ENCODE data around the gene ZBTB14.

ZBTB14 gene, protein sequence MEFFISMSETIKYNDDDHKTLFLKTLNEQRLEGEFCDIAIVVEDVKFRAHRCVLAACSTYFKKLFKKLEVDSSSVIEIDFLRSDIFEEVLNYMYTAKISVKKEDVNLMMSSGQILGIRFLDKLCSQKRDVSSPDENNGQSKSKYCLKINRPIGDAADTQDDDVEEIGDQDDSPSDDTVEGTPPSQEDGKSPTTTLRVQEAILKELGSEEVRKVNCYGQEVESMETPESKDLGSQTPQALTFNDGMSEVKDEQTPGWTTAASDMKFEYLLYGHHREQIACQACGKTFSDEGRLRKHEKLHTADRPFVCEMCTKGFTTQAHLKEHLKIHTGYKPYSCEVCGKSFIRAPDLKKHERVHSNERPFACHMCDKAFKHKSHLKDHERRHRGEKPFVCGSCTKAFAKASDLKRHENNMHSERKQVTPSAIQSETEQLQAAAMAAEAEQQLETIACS

DNA sequence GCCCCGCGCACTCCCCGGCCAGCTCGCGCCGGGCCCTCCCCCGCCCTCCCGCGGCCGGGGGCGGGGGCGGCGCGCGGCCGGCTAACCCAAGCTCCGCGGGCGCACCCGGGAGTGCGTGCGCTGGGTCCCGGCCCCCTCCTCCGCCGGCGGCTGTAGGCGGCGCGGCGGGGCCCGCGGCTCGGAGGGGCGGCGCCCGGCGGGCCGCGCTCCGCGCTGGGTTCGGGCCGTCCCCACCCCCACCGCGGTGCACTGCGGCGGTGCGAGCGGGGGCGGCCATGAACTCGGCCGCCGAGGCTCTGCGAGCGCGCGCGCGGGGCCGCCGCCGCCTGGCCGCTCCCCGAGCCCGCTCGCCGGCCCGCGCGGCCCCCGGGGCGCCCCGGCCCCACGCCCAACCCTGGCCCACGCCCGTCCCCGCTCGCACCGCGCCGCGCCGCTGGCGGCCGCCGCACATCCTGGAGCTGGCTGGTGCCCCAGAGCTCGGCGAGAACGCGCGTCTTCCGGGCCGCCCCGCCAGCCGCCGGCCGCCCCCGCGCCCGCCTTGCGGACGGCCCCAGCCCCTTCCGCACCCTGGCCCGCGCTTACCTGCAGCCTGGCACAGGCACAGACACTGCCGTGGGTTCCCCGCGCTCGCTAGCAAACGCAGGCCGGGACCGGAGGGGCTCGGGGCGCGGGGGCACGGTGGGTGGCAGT, at the start of gene ZBTB14:
Gene ZBTB14 (minus strand): TSS at position 496 of the 690 bp plus-strand sequence. CDS start 2,480 bp downstream, outside the sequence.
- DNase-seq, result peak; percentile 22

- no peak for DNase-seq
Measured at GRCh38 chr18:5339202-5339834, 43.8 kb upstream of the ZBTB14 start.

DNA sequence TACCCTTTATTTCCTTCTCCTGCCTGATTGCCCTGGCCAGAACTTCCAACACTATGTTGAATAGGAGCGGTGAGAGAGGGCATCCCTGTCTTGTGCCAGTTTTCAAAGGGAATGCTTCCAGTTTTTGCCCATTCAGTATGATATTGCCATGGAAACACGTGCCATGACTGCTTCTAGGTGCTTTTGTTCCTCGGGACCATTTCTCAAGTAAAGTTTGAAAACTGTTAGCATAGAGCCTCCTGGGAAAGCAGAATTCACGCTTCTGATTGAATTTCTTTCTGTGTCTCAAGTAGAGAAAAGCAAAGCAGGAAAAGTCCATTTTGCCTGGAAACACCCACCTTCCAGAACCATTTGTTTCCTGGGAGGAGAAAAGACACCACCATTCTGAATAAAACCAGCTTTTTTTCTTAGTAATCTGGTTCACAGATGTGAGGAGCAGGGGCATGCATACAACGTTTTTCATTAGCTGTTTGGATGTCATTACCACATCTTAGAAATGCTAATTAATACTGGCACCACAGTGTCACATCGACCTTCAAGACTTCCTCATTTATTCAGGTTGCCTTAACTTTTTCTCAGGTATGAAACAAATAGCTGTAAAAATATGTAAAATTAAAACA, 39.0 kb upstream of the ZBTB14 start:
- no peak for DNase-seq

DNA sequence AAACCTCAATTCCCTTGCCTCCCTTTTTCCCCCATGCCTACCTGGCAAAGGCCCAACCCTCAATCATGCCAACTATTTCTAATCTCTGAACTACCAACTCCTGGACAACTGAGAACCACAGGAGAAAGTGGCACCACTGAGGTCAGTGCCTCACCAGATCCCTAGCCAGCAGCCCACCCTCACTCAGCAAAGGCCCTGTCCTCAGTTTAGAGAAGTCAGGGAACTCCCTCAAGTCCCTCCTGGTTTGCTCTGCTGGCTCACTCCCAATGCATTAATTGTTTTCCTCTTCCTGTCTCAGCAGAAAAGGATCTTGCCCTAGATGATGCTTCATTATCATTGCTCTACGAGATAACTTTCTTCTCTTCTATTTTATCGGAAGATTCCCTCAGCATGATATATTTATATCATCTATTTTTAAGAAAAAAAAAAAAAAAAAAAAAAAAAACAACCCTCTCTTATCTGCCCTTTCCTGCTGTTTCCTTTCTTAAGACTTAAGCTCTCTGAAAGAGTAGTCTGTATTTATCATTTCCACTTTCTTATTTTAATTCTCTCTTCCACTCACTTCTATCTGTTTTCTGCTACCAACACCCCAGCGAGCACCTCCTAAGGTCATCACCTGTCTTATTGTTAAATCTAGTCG, 22.7 kb upstream of the ZBTB14 start:
- no peak for DNase-seq

GRCh38 chr18:5317186-5317585, 21.7 kb upstream of the ZBTB14 start:
- DNase-seq, result no peak

GRCh38 chr18:5315838-5316237, 20.3 kb upstream of the ZBTB14 start:
- no peak for DNase-seq

DNA sequence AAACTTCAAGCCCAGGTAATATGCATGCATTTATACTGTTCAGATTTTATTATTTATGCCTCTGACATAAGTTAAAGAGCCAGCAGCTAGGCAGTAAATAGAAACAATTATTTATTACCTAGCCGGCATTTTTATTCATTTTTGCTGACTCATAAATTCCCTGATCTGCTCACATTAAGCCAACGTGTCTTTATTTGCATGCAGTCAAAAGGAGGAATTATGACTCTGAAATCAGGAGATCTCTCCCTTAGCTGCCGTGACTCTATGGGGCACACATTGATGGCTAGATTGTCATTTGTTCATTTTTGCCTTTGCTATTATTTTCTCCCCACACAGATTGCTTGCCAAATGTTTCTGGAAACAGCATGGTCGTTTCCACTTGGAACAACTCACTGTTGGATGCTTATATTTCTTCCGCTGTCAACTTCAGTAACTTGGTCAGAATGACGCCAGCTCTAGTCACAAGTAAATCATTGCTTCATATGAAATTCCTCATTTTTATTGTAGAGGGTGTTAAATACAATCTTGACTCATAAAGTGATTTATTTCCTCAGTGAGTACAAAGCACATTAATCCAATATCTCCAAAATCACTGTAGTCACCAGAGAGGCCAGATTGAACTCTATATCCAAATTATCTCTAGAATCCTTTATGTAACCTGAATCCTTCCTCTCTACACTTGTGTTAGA, 15.9 kb upstream of the ZBTB14 start:
- no peak for DNase-seq

- no peak for DNase-seq
Measured at GRCh38 chr18:5309888-5310470, 14.5 kb upstream of the ZBTB14 start.

- DNase-seq, result no peak
Measured at GRCh38 chr18:5305835-5306234, 10.3 kb upstream of the ZBTB14 start.

DNA sequence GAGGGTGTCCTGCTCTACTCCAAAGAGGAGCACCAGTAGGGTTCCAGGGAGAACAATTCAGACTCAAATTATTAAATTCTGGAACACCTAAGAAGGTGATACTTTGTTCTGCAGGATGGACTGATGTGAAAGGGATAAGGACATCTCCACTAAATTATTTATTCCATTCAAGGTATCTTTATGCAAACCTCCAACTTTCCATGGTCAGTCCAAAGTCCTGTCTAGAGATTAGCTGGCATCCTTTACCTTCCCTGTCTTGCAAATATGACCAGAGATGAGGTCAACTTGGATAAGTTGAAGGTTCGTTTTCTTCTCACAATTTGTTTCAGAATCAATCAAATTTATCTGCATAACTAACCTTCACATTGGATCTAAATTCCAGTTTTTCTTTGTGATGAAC, 8.7 kb upstream of the ZBTB14 start:
- no peak for DNase-seq

- no peak for DNase-seq
Measured at GRCh38 chr18:5303636-5304035, 8.1 kb upstream of the ZBTB14 start.

GRCh38 chr18:5302606-5303005, 7.1 kb upstream of the ZBTB14 start:
- DNase-seq, result no peak

GRCh38 chr18:5300476-5301010, 5.0 kb upstream of the ZBTB14 start:
- DNase-seq, result no peak

DNA sequence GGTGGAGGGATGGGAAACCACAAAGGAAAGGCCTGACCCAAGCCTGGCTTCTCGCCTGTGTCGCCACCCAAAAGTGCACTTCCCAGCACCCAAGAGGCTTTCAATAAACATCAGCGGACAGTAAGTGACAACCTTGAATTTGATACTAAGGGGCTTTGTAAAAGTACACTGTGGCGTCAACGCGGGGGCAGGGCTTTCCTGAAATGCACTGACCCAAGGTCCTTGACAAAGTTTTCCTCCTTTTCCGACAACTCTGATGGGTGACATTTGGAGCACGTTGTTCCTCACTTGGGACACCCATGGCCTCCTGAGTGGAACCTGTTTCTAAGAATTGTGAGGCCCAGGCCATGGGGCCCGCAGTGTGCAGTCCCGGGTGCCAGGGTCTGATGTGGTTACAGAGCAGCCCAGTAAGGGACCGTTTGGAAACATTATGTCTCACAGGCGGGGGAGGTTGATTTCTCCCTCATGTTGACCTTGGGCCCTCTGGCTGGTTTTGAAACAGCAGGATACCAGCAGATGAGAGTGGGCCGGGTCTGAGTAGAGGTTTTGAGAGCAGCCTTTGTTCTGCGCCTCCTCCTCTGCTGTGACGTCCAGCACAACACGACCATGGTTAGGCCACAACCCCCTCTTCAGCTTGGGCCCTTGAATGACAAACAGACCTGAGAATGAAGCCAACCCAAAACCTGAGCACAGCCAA, 2.8 kb upstream of the ZBTB14 start:
- no peak for DNase-seq

DNA sequence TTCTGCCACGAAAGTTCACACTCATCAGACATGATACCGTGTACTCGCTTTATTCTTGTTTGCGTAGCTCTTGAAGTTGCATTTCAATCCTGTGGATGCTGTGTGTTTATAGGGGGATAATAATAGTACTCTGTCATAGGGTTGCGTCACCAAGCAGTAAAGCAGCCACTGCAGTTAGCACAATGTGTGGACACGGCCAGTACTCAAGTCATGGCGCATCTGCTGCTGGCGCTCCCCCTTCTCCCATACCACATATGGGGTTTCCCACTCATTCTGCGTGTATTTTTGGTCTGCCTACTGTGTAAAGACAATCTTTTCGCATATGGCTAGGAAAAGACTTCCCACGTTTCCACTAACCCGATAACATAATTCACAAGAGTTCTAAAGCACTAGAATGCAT, 2.1 kb upstream of the ZBTB14 start:
- DNase-seq, result no peak

GRCh38 chr18:5296706-5297320, 1.3 kb upstream of the ZBTB14 start:
- peak; percentile 25 for DNase-seq

DNA sequence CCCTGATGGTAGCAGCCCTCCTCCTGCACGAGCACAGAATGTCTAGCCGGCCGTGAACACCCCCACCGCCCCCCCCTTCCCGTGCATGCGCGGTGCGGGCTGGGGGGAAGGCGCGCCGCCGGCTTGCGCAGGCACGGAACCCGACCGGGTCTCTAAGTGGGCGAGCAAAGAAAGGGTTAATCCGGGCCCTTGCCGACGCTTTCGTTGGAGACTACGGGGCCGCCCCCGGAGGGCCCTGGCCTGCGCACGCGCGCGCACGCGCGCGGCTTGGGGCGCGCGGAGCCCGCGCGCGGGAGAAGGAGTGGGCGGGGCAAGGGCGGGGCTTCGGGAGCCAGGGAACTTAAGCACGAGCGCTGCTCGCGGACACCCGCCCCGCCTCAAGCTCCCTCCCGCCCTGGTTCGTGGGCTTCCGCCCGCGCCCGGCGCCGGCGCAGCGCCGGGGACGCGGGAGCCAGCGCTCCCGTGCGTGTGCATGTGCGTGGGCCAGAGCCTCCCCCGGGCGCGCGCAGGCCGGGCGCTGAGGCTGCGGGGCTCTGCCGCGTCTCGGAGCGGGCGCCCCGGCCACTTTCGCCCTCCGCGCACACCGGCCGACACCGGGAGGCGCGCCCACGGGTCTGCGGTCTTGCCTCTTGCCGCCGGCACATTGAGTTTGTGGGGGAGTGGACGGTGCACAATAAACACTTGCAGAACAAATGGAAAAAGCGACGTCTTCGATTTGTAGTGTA, 617 bp upstream of the ZBTB14 start:
- DNase-seq, result peak; percentile 76

DNA sequence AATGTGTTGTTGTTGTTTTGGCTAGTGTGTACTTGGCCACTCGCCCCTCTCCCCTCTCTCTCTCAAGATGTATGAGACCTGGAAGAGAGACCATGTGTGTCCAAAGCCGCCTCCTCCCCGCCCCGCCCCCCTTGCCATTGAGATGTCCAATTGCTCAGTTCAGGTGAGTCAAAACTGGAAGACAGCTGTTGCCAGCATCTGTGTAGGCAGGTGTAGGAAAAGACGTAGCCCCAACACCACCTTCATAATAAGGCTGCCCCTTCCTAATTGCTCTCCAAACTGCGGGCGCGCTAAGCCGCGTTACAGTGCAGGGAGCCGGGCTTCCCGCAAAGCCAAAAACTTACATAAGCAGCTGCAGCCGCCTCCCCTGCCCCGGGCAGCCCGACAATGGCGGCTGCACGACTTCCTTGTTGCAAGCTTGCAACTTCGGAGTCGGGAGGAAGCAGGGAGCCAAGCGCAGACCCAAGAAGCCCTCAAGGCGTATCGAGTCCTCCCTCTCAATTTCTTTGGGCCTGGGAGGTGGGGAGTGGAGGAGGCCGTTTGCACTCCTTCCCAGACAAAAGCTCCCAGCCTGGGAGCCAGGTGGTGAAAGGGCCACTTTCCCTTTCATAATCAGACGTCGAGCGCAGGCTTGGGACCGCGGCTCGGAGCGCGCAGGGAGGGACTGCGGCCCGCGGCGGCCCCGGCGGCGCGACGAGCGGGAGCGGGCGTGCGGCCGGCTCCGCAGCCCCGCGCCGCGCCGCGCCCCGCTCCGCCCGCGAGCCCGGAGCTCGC, 882 bp downstream of the ZBTB14 start:
- DNase-seq, result peak; percentile 31

GRCh38 chr18:5294113-5294456, 1.4 kb downstream of the ZBTB14 start:
- no peak for DNase-seq

Measured in NCI-H2107 (cell line).